ENCODE measurements around the gene HIPK3.
"Not testable (repeated sequence)": the region's sequence is repeated elsewhere in the genome, so short reads cannot be mapped to it uniquely, and the experiment has no call there.

The HIPK3 gene

DNA sequence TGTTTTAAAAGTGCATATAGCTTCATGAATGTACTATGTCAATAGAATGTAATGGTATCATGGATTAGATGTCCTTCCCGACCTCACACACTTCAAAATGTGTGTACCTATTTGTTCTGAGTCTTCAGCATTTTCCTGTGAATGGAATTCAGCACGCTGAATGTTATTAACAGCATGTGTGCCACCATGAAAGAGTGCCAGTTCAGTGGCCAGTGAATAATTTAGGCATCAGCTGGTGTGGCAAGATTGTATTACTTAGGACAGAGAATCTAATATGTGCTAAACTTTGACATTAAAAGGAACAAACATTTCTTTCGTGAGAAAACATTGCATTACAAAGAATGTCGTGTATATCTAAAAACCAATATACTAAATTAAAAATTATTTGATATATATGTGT lies 46.4 kb downstream of the HIPK3 start:
- no peak for DNase-seq

GRCh38 chr11:33306821-33307220 lies 49.6 kb downstream of the HIPK3 start:
- not testable (repeated sequence) for DNase-seq

- peak in 1 of 51 donors; percentile 9 for DNase-seq
These were observed 50.8 kb downstream of the HIPK3 start for GRCh38 chr11:33307984-33308383.

DNA sequence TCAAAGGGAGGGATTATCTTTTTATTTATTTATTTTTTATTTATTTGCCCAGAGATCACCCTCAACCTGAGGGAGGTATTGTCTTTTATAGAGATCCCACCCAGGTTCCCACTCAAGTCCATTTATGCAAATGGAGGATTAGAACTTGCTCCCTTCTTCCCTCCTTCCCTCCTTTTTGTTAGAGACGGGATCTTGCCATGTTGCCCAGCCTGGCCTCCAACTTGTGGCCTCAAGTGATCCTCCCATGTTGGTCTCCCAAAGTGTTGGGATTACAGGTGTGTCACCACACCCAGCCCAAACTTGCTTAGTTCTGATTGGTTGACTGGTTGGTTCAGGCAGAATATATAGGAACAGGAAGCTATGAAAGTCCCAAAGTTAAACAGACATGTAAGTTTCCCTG lies 51.9 kb downstream of the HIPK3 start:
- no peak for DNase-seq

- DNase-seq, result no peak
These were observed 53.7 kb downstream of the HIPK3 start for GRCh38 chr11:33310720-33311500.

DNA sequence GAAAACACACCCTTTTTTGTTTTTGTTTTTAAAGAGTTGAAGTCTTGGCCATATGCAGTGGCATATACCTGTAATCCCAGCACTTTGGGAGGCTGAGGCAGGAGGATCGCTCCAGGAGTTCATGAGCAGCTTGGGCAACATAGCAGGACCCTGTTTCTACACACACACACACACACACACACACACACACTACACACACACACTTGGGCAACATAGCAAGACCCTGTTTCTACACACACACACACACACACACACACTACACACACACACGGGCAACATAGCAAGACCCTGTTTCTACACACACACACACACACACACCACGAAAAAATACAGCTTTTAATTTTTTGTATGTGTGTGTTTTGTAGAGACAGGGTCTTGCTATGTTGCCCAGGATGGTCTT lies 54.5 kb downstream of the HIPK3 start:
- DNase-seq, result no peak

DNA sequence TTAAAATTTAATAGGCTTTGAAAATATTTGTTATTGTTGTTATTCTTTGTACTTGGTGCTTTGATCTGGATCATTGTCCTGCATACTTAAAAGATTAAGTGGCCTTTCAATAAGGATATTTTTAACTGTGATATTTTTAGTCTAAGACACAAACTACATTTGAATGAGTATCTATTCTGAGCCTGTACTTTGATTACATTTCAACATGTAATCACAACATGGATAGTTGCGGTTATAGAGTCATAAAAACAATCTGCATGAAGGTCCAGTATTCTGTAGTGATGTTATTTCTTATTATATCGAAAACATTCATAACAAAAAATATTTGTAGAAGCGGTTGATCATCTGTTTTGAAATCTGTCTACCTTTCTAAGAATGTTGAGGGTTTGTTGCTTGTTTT lies 58.6 kb downstream of the HIPK3 start:
- no peak for DNase-seq

GRCh38 chr11:33317662-33318061 lies 60.5 kb downstream of the HIPK3 start:
- no peak for DNase-seq

- peak in 1 of 51 donors; percentile 9 for DNase-seq
These were observed 63.0 kb downstream of the HIPK3 start for GRCh38 chr11:33320016-33320813.

DNA sequence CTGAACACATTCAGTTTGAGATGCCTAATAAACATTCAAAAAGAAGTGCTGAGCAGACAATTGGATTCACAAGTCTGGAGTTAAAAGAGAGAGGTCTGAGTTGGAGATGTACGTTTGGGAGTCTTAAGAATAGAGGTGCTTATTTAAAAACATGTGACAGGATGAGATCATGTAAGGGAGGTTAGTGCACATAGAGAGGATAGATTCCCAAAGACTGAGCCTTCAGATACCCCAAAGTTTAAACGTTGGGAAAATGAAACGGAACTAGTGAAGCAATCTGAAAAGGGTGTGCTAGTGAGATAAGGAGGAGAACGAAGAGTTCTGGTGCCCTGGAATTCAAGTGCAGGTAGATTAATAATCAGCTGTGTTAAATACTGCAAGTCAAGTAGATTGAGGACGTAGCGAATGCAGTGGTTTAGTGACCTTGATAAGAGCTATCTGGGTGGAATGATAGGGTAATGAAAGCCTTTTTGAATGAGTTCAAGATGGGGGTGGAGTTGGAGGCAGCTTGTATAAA lies 63.7 kb downstream of the HIPK3 start:
- no peak for DNase-seq

DNA sequence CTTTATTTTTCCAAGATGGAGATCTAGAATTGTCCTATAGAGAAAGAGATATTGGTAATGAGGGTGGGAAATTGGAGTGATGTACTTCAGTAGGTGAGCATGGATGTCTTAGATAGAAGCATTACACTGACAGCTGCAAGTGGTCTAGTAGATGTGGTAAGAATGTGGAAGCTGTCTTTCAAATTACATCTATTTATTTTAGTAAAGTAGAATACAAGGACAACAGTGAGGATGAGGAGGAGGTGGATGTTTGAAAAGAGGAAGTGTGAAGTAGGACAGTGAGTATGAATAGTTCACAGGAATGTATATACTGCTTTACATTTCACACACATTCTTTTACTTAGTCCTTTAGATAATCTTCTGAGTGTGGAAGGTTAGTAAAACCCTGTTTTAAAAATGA lies 64.2 kb downstream of the HIPK3 start:
- DNase-seq, result no peak

DNA sequence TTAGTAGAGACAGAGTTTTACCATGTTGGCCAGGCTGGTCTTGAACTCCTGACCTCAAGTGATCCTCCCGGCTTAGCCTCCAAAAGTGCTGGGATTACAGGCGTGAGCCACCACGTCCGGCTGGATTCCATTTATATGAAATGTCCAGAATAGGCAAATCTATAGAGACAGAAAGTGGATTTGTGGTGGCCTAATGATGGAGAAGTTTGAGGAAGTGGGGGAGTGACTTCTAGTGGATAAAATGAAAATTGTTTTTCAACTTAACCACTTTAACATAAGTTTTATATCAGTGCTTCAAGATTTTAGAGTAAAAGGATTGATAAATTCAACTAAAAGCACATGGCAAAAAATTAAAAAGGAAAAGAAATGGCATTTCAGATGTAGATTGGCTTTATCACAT lies 66.2 kb downstream of the HIPK3 start:
- DNase-seq, result no peak

- no peak for DNase-seq
These were observed 67.3 kb downstream of the HIPK3 start for GRCh38 chr11:33324302-33324985.

DNA sequence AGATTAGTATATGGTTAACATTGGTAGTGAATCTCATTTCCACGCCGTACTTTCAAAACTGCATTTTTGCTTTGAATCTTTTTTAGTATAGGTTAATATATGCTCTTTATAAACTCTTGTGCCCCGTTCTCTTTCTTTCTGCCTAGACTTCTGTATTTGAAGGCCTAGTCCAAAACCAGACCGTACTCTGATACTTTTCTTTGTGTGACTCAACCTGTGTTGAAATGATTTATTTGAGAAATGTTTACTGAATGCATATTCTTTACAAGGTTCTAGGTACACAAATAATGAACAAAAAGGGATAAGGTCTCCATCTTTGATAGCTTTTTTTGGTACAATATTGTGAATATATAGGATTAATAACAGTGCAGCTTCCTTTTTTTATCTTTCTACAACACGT lies 68.3 kb downstream of the HIPK3 start:
- no peak for DNase-seq

DNA sequence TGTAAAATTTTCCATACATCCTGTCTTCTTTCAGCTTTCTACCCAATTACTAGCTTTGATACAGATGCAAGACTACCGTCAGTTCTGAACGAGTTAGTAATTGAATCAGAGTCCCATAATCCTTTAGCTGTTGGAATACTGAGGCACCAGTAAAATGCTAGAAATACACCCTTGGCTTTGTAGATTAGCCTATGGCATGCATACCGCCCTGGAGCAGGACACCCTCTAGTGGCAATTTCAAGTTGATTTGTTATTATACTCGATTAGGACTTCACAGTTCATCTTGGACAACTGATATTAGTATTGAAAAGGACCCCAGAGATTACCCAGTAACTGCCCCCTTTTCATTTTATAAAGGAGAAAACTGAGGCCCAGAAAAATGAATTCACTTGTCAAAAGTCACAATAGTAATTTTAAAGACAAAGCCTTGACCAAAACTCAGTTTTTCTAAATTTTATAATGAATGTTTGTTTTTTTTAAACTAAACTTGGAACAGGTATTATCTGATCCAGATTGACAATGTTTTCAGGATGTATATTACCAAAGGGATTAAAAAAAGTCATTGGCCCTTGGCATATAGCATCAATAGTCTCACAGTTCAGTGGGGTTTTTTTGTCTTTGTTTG lies 72.6 kb downstream of the HIPK3 start:
- peak in 17 of 51 donors; percentile 2 to 67 (median 36) for DNase-seq

DNA sequence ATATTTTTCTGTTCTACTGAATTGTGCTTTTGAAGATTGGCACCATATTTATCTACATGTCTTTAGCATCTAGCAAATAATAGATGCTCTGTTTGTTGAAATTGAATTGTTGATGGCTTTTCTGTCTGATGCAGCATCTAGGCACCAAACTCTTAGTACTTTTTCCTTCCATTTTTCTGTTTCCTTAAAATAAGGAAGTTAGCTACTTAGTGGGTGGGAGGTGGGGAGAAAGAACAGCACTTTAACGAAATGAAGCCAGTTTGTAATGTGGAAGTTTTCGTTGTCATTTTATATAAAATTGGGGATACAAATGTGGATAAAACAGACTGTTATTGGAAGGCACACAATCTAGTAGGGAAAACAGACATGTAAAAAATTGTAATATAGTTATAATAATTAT lies 76.6 kb downstream of the HIPK3 start:
- DNase-seq, result no peak

GRCh38 chr11:33334627-33335026 lies 77.4 kb downstream of the HIPK3 start:
- DNase-seq, result no peak

- DNase-seq, result no peak
These were observed 82.1 kb downstream of the HIPK3 start for GRCh38 chr11:33339247-33339646.

- DNase-seq, result peak in 1 of 51 donors; percentile 2
These were observed 87.4 kb downstream of the HIPK3 start for GRCh38 chr11:33344611-33345010.

- no peak for DNase-seq
These were observed 90.4 kb downstream of the HIPK3 start for GRCh38 chr11:33347490-33348125.

DNA sequence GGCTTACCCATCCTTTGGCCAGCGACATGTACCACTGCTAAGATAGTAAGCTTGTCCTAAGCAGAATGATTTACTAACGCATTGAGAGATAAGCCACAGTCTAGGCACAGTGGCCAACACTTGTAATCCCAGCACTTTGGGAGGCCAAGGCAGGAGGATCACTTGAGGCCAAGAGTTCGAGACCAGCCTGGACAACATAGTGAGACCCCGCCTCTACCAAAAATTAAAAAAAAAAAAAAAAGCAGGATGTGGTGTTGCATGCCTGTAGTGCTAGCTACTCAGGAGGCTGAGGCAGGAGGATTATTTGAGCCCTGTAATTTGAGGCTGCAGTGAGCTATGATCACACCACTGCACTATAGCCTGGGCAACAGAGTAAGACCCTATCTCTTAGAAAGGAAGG lies 93.1 kb downstream of the HIPK3 start:
- DNase-seq, result no peak

All from hypothalamus (tissue), 51 donors.